GM12878 (cell line): ENCODE data around the gene PLAC9. TPM values are rescaled to one million over a fixed set of nuclear protein-coding genes. Genes with fewer than 3 reads are reported as not detected.

ENCODE experiments used
- ATAC-seq: fragments of 200-7000 bp; cut with Tn5 transposase; 3 replicates; pipeline ENCODE4 v1.9.1; 2020; ENCODE audit warnings: mild to moderate bottlenecking, moderate library complexity
- BruUV-seq: library from RNA; stranded (reverse); fragments of 400-500 nt; replicated peaks from 2 replicates; lab custom pipeline; 2021; lab: Mats Ljungman, UMichigan
- CTCF ChIA-PET: fragments of 300-600 bp; sonication (Branson Sonifier 250); formaldehyde crosslinking; extraction: SDS; loops from one replicate; lab custom pipeline; 2021; ENCODE audit warnings: inconsistent platforms; lab: Yijun Ruan, JAX
- POLR2A ChIA-PET: fragments of 350-600 bp; formaldehyde crosslinking; extraction: SDS; loops from one replicate; lab custom pipeline; 2021; ENCODE audit warnings: inconsistent platforms; lab: Charles Lee
- RAD21 ChIA-PET: fragments of 300-600 bp; sonication (Branson Sonifier 250); formaldehyde crosslinking; loops from one replicate; lab custom pipeline; 2023; ENCODE audit warnings: antibody characterized with exemption; ENCODE audit not compliant: unreplicated experiment; lab: Charles Lee
- SMC1A ChIA-PET: fragments of 300-600 bp; sonication (Branson Sonifier 250); formaldehyde crosslinking; loops from one replicate; lab custom pipeline; 2023; ENCODE audit not compliant: unreplicated experiment, uncharacterized antibody; lab: Charles Lee
- DNase-seq: peaks from one replicate; pipeline ENCODE4 v3.0.0-alpha.2; 2011; ENCODE audit warnings: low read depth, low spot score
- FAIRE-seq: peaks from 3 replicates; lab custom pipeline; 2011; peaks lifted over from hg19 to GRCh38; lab: Jason Lieb, UNC
- H2AFZ ChIP-seq: 2 replicates; pipeline ENCODE4 v1.6.0; 2011; ENCODE audit warnings: low read depth, low read length, control low read depth; ENCODE audit not compliant: control insufficient read depth
- H3K27ac ChIP-seq: 2 replicates; pipeline ENCODE4 v1.5.1; 2011; ENCODE audit warnings: control low read depth; ENCODE audit not compliant: control insufficient read depth, insufficient read depth
- H3K27me3 ChIP-seq, 2 experiments: replicated peaks in 1 of 2; 2 replicates each; pipeline versions ENCODE4 v1.6.0 to v1.6.1; 2011; ENCODE audit warnings: low read length in 1 of 2; ENCODE audit not compliant: control insufficient read depth in 2 of 2, insufficient read depth in 2 of 2
- H3K36me3 ChIP-seq, 2 experiments: 2 replicates each; pipeline ENCODE4 v1.5.1; 2011; ENCODE audit warnings: low read length in 1 of 2; ENCODE audit not compliant: control insufficient read depth in 2 of 2, insufficient read depth in 2 of 2
- H3K4me1 ChIP-seq: 2 replicates; pipeline ENCODE4 v1.6.1; 2011; ENCODE audit warnings: mild to moderate bottlenecking, low read length, moderate library complexity, mixed read lengths; ENCODE audit not compliant: control insufficient read depth, insufficient read depth
- H3K4me2 ChIP-seq: 2 replicates; pipeline ENCODE4 v1.6.0; 2011; ENCODE audit warnings: control low read depth; ENCODE audit not compliant: control insufficient read depth, insufficient read depth
- H3K4me3 ChIP-seq: fragments of 200-600 bp; sonication (generic); 2 replicates; pipeline ENCODE4 v1.5.1; 2016
- H3K79me2 ChIP-seq: 2 replicates; pipeline ENCODE4 v1.6.0; 2011; ENCODE audit warnings: low read length; ENCODE audit not compliant: control insufficient read depth, insufficient read depth
- H3K9ac ChIP-seq: 2 replicates; pipeline ENCODE4 v1.8.0; 2011; ENCODE audit warnings: low read length, control low read depth, mixed read lengths; ENCODE audit not compliant: control insufficient read depth, insufficient read depth
- H3K9me3 ChIP-seq: replicated peaks from 3 replicates; pipeline ENCODE4 v1.5.1; 2011; ENCODE audit warnings: mild to moderate bottlenecking, low read length; ENCODE audit not compliant: control insufficient read depth, insufficient read depth
- H4K20me1 ChIP-seq: 2 replicates; pipeline ENCODE4 v1.6.0; 2011; ENCODE audit not compliant: control insufficient read depth, insufficient read depth
- BHLHE40 ChIP-seq, 2 experiments: fragments of 450-650 bp in 1 of 2; IDR thresholded peaks; 2 replicates each; pipeline ENCODE4 v1.6.1; 2011 to 2017; ENCODE audit warnings: low read depth in 2 of 2, borderline replicate concordance in 1 of 2, improper control_type of control experiment in 1 of 2, low read length in 1 of 2, mild to moderate bottlenecking in 1 of 2
- BMI1 ChIP-seq: fragments of 450-650 bp; IDR thresholded peaks from 2 replicates; pipeline ENCODE4 v1.6.1; 2016; ENCODE audit warnings: mild to moderate bottlenecking, moderate library complexity, borderline replicate concordance
- HSF1 ChIP-seq: fragments of 150-350 bp; IDR thresholded peaks from 2 replicates; pipeline ENCODE4 v1.6.1; 2014; ENCODE audit warnings: mild to moderate bottlenecking, low read depth, low read length
- NR2C2 ChIP-seq: IDR thresholded peaks from 2 replicates; pipeline ENCODE4 v1.6.1; 2011; ENCODE audit warnings: borderline replicate concordance, low read depth; ENCODE audit not compliant: control insufficient read depth, insufficient read length
- TBL1XR1 ChIP-seq: IDR thresholded peaks from 2 replicates; pipeline ENCODE4 v1.6.1; 2012; ENCODE audit warnings: low read depth, low read length, improper control_type of control experiment
- ZNF622 ChIP-seq: fragments of 450-650 bp; IDR thresholded peaks from 2 replicates; pipeline ENCODE4 v1.6.1; 2017; ENCODE audit warnings: mild to moderate bottlenecking, inconsistent platforms
- WGBS: methylation state at CpG from one replicate; pipeline ENCODE4 v1.1.6; 2016; ENCODE audit warnings: low lambda C conversion rate; ENCODE audit not compliant: insufficient replicate concordance, insufficient coverage; ENCODE audit errors: missing lambda C conversion rate; 5-methylcytosine and 5-hydroxymethylcytosine counted together
- in situ Hi-C: fragments of 300-500 bp; cut with MboI; formaldehyde crosslinking; loops from 9 replicates; pipeline ENCODE4 v1.14.3; 2018; ENCODE audit warnings: mixed read lengths
- intact Hi-C: fragments of 100-400 bp; cut with micrococcal nuclease; formaldehyde crosslinking; loops from one replicate; pipeline ENCODE4 v1.14.2; 2022; ENCODE audit not compliant: unreplicated experiment
- polyA plus RNA-seq, 11 experiments: library from polyadenylated mRNA; depleted of rRNA in 4 of 11; unstranded in 6 of 11; stranded (reverse) in 5 of 11; fragments of >200 nt; fragmentation: Nextera tagmentation in 4 of 11; fragmentation: Illumina TruSeq in 1 of 11; extraction: Ambion mirVana in 4 of 11; extraction: Trizol in 1 of 11; gene quantifications; 1 replicate in 1 of 11; 2 replicates in 10 of 11; pipeline versions ENCODE4 v1.2.1 to v1.2.3, GENCODE V29; 2011 to 2016; ENCODE audit warnings: inconsistent platforms in 2 of 11, missing spikeins in 2 of 11, low read depth in 1 of 11
- total RNA-seq, 4 experiments: library from RNA; depleted of rRNA in 3 of 4; stranded (reverse); fragments of >200 nt in 3 of 4; fragmentation: Illumina TruSeq in 1 of 4; extraction: Trizol in 1 of 4; gene quantifications; 2 replicates each; pipeline versions ENCODE4 v1.2.1 to v1.2.3, GENCODE V29; 2013 to 2021

The PLAC9 gene
- total and polyA plus RNA-seq, 10 of the 15 experiments (the other 5 are each of a cell fraction or from before 2014, with no cell fraction given) = not detected

- ChIA-PET CTCF (interaction anchor here (0.7 to 2.5 kb wide), 8 partner anchors 10 to 43 kb away, joined by 3 to 23 read pairs (median 5); partner anchors contain the start of gene ANXA11), POLR2A (interaction anchor here (0.9 to 1.7 kb wide), 7 partner anchors 9 to 104 kb away, joined by 3 to 18 read pairs (median 5); partner anchors contain the start of gene ANXA11), SMC1A (interaction anchor here (0.7 to 1.8 kb wide), 8 partner anchors 9 to 108 kb away, joined by 3 to 29 read pairs (median 3); no protein-coding TSS in a partner anchor), RAD21 (interaction anchor here (2.0 to 2.8 kb wide), 3 partner anchors 10 to 35 kb away, joined by 7 to 59 read pairs (median 30); partner anchors contain the start of gene ANXA11)
- peak overlapping the region; percentile 69; the same call in 1 of the 2 replicates for H3K27ac ChIP-seq
- DNase-seq (no peak), ATAC-seq (no peak), FAIRE-seq (no peak)
- no peak overlapping the region for H2AFZ ChIP-seq
- peaks cover 46% of the 10 kb centered on the region for H3K79me2 ChIP-seq
- peaks cover 22% of the 10 kb centered on the region for H3K4me1 ChIP-seq
- TF ChIP-seq ZNF622 (no peak), BMI1 (no peak), TBL1XR1 (no peak), BHLHE40 (IDR thresholded peaks at IDR 0.05; ENCODE audit: borderline replicate concordance in 1 of 2, low read depth in 2 of 2, low read length in 1 of 2) (no peak), NR2C2 (no peak), HSF1 (no peak)
- H3K27me3 ChIP-seq = no peaks in the 10 kb centered on the region
- no peaks in the 10 kb centered on the region for H3K9me3 ChIP-seq
- no TSS peak for BruUV-seq
- in situ Hi-C loops (no loop called here), intact Hi-C loops (loop anchor here (1.0 kb wide), 1 partner anchor 16 kb away; no protein-coding TSS in a partner anchor)
- peak overlapping the region; percentile 89 for H3K4me2 ChIP-seq
- no peaks in the 10 kb centered on the region for H4K20me1 ChIP-seq
- H3K36me3 ChIP-seq = peaks cover 3 to 11% of the 10 kb centered on the region in 2 experiments; a peak in 2 of 4 replicates
- 100% methylated on average over 2 of the region's 2 CpGs for WGBS
- H3K9ac ChIP-seq = no peak overlapping the region
- no peak overlapping the region; the same call in 1 of the 2 replicates for H3K4me3 ChIP-seq
Observed at GRCh38 chr10:80187060-80187459, 54.5 kb downstream of the PLAC9 start.
